Right cardiac atrium (tissue), 5 donors: ENCODE results near the gene ARHGDIB. TPM values are rescaled to one million over a fixed set of nuclear protein-coding genes. Genes with fewer than 3 reads are reported as not detected.

Experiments used
- ATAC-seq, 2 donors: fragments of 200-7000 bp; cut with Tn5 transposase; one replicate each; pipeline versions ENCODE4 v1.8.0 to v1.9.1; 2020; ENCODE audit warnings: moderate library complexity in 2 of 2, mild to moderate bottlenecking in 1 of 2
- DNase-seq, 3 donors: peaks; one replicate each; pipeline ENCODE4 v3.0.0-alpha.2; 2020
- H3K27ac ChIP-seq: one replicate; pipeline ENCODE4 v1.5.1; 2013; ENCODE audit warnings: mild to moderate bottlenecking, low read length, control low read depth, moderate library complexity
- H3K27me3 ChIP-seq: one replicate; pipeline ENCODE4 v1.6.1; 2013; ENCODE audit not compliant: control insufficient read depth, insufficient read depth
- H3K4me1 ChIP-seq: one replicate; pipeline ENCODE4 v1.6.1; 2013; ENCODE audit warnings: low read length; ENCODE audit not compliant: control insufficient read depth, insufficient read depth
- H3K4me3 ChIP-seq: one replicate; pipeline ENCODE4 v1.5.1; 2013; ENCODE audit warnings: low read length, control low read depth
- H3K9me3 ChIP-seq: one replicate; pipeline ENCODE4 v1.6.1; 2013; ENCODE audit warnings: low read length; ENCODE audit not compliant: control insufficient read depth
- WGBS: extraction: QIAGEN DNeasy Blood & Tissue Kit; methylation state at CpG from one replicate; pipeline ENCODE4 v1.1.7; 2013; 5-methylcytosine and 5-hydroxymethylcytosine counted together
- intact Hi-C, 4 donors: fragments of 100-400 bp; cut with DNase I; formaldehyde crosslinking; loops; one replicate each; pipeline versions ENCODE4 v1.11.0 to v1.14.0; 2022 to 2023
- polyA plus RNA-seq: library from polyadenylated mRNA; stranded (reverse); fragments of 200-250 nt; gene quantifications from one replicate; pipeline ENCODE4 v1.2.3, GENCODE V29; 2013
- total RNA-seq, 4 donors: library from RNA; stranded (reverse); fragmentation: NEBNext Ultra II Directional; extraction: Animal tissue kit (Norgen Biotek cat#: 25700); gene quantifications; one replicate each; pipeline ENCODE4 v1.2.1, GENCODE V29; 2021
- donor health status: healthy with polysubstance abuse.
- donor health status: DM: no; HTN: yes; CAD: no.
- donor health status: DM: no; HTN: no; CAD: no.
- donor health status: DM: no; HTN: yes; CAD: no; lungs with severe emphysema.
- donor health status: DM: yes; HTN: yes; CAD: no.

ARHGDIB gene
- total and polyA plus RNA-seq, 5 donors, result 45.6 to 73.5 (median 66.8) TPM

DNA sequence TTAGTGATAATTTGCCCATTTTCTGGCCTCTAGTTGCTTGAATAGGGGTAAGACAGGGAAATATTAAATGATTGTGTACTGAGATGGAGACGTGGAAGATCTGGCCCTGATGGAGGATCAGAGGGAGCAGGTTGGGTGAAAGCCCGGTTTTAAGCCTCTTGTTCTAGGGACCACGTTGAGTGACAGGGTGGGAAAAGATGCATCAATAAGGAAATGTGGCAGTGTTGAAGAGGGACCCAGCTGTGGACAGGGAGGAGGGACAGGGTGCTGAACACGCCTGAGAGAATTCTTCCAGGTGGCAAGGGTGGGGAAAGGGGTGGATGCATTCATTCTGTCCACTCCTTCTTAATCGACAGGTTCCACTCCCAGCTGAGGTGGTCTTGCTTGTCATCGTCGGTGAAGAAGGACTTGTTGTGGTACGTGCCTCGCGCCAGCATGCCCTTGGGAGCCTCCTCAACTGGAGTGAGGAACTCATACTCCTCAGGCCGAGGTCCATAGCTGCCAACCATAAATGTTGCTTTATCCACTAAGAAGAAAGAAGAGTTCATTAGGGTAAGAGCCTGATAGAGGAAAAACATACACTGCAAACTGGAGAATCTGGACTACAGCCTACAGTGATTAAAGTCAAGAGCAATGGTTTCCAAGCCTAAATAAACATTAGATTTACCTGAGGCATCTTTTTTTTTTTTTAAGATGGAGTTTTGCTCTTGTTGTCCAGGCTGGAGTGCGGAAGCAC is 19.0 kb downstream of the ARHGDIB start:
- ATAC-seq, result no peak
- DNase-seq, result no peak
- WGBS, result 86% methylated on average over 12 of the region's 12 CpGs
- Histone ChIP-seq H3K27me3 (no peaks in the 10 kb centered on the region), H3K4me3 (no peak overlapping the region), H3K27ac (no peak overlapping the region), H3K9me3 (no peaks in the 10 kb centered on the region), H3K4me1 (no peaks in the 10 kb centered on the region)
- intact Hi-C loops, result no loop called here

- no peaks in the 10 kb centered on the region for H3K4me1 ChIP-seq
- intact Hi-C loops, result no loop called here
- H3K27me3 ChIP-seq, result no peaks in the 10 kb centered on the region
- H3K9me3 ChIP-seq, result no peaks in the 10 kb centered on the region
- no peak overlapping the region for H3K27ac ChIP-seq
- WGBS, result 94% methylated on average over 2 of the region's 2 CpGs
- no peak for ATAC-seq
- no peak for DNase-seq
- no peak overlapping the region for H3K4me3 ChIP-seq
Measured at GRCh38 chr12:14941369-14941768, 20.0 kb downstream of the ARHGDIB start.

- DNase-seq (no peak), ATAC-seq (no peak)
- no peaks in the 10 kb centered on the region for H3K9me3 ChIP-seq
- intact Hi-C loops, result no loop called here
- 85% methylated on average over 3 of the region's 3 CpGs for WGBS
- H3K27ac ChIP-seq, result no peak within 1 kb of the TSS
- no peaks in the 10 kb centered on the region for H3K4me1 ChIP-seq
- no peaks in the 10 kb centered on the region for H3K27me3 ChIP-seq
- no peak within 1 kb of the TSS for H3K4me3 ChIP-seq
Measured at GRCh38 chr12:14938301-14938700, 23.1 kb downstream of the ARHGDIB start, which contains the start of gene ERP27. TSS of gene ERP27 (minus strand) at chr12:14938537. CDS start at chr12:14938508, 29 bp downstream.

- H3K27ac ChIP-seq, result no peak overlapping the region
- intact Hi-C loops, result no loop called here
- ATAC-seq (no peak), DNase-seq (no peak)
- no peak overlapping the region for H3K4me3 ChIP-seq
- WGBS, result 67% methylated on average over 1 of the region's 1 CpG
- no peaks in the 10 kb centered on the region for H3K4me1 ChIP-seq
- no peaks in the 10 kb centered on the region for H3K9me3 ChIP-seq
- H3K27me3 ChIP-seq, result no peaks in the 10 kb centered on the region
Measured at GRCh38 chr12:14937689-14938088, 23.7 kb downstream of the ARHGDIB start.

DNA sequence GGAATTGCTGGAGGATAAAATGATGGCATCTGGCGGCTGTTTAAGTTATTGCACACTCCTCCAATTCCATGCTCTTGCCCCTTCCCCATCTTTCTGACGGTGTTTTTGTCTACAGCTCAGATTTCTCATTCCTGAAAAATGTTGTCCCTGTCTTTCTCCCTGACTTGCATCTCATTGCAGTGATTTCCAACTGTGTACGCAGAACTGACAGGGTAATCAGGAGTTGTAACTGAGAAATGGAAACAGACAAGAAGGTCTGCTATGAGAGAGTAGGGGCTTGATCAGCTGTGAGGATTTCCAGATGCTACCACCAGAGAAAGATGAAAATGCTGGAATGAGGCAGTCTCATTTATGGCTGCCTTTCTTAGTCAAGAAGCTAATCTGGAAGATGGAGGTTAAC is 24.4 kb downstream of the ARHGDIB start:
- 86% methylated on average over 3 of the region's 3 CpGs for WGBS

GRCh38 chr12:14936224-14936861 is 25.1 kb downstream of the ARHGDIB start:
- no peak overlapping the region for H3K27ac ChIP-seq
- no peaks in the 10 kb centered on the region for H3K4me1 ChIP-seq
- WGBS, result 70% methylated on average over 6 of the region's 6 CpGs
- no peak for ATAC-seq
- intact Hi-C loops, result no loop called here
- no peaks in the 10 kb centered on the region for H3K27me3 ChIP-seq
- DNase-seq, result peak in 1 of 3 donors; percentile 65
- H3K9me3 ChIP-seq, result no peaks in the 10 kb centered on the region
- no peak overlapping the region for H3K4me3 ChIP-seq

More for the DNA sequence above, 24.4 kb downstream of the ARHGDIB start:
- no peaks in the 10 kb centered on the region for H3K4me1 ChIP-seq
- H3K27me3 ChIP-seq, result no peaks in the 10 kb centered on the region
- DNase-seq, result no peak
- H3K9me3 ChIP-seq, result no peaks in the 10 kb centered on the region
- no peak for ATAC-seq
- intact Hi-C loops, result no loop called here
- no peak overlapping the region for H3K4me3 ChIP-seq
- H3K27ac ChIP-seq, result no peak overlapping the region

DNA sequence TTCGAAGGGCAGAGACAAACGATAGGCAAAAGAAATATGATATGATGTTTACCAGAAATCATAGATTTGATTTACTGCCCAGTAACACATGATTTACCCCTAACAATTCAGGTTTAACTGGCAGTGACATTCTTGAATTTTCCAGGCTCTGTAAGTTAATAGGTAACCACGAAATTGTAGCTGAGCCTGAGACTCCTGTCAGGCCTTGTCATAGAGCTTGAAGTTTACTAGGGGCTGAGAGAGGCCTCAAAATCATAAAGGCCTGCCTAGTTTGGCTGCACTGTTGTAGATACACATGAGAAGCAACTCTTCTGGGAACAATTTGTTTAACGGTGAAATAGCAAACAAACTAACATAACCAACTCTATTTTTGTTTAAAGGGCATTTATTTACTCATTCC is 26.4 kb downstream of the ARHGDIB start:
- intact Hi-C loops, result no loop called here
- WGBS, result 81% methylated on average over 4 of the region's 4 CpGs
- DNase-seq (no peak), ATAC-seq (no peak)
- H3K4me1 ChIP-seq, result no peaks in the 10 kb centered on the region
- H3K9me3 ChIP-seq, result no peaks in the 10 kb centered on the region
- no peaks in the 10 kb centered on the region for H3K27me3 ChIP-seq
- H3K4me3 ChIP-seq, result no peak overlapping the region
- no peak overlapping the region for H3K27ac ChIP-seq

- WGBS, result over 99% methylated on average over 2 of the region's 2 CpGs
- DNase-seq, result no peak
- no peak for ATAC-seq
- H3K27me3 ChIP-seq, result no peaks in the 10 kb centered on the region
- no peaks in the 10 kb centered on the region for H3K9me3 ChIP-seq
- H3K27ac ChIP-seq, result no peak overlapping the region
- intact Hi-C loops, result no loop called here
- no peak overlapping the region for H3K4me3 ChIP-seq
- H3K4me1 ChIP-seq, result no peaks in the 10 kb centered on the region
Measured at GRCh38 chr12:14934511-14934910, 26.9 kb downstream of the ARHGDIB start.

GRCh38 chr12:14931791-14932560 is 29.4 kb downstream of the ARHGDIB start:
- intact Hi-C loops, result no loop called here
- H3K27ac ChIP-seq, result no peak overlapping the region
- H3K4me3 ChIP-seq, result no peak overlapping the region
- H3K4me1 ChIP-seq, result no peaks in the 10 kb centered on the region
- H3K9me3 ChIP-seq, result no peaks in the 10 kb centered on the region
- 96% methylated on average over 7 of the region's 7 CpGs for WGBS
- DNase-seq (no peak), ATAC-seq (no peak)
- no peaks in the 10 kb centered on the region for H3K27me3 ChIP-seq

GRCh38 chr12:14931359-14931758 is 30.0 kb downstream of the ARHGDIB start:
- DNase-seq, result no peak
- WGBS, result 90% methylated on average over 4 of the region's 4 CpGs

GRCh38 chr12:14930299-14930698 is 31.1 kb downstream of the ARHGDIB start:
- no peaks in the 10 kb centered on the region for H3K9me3 ChIP-seq
- no peak overlapping the region for H3K4me3 ChIP-seq
- ATAC-seq (no peak), DNase-seq (no peak)
- no peaks in the 10 kb centered on the region for H3K27me3 ChIP-seq
- no peaks in the 10 kb centered on the region for H3K4me1 ChIP-seq
- H3K27ac ChIP-seq, result no peak overlapping the region
- intact Hi-C loops, result no loop called here

More at GRCh38 chr12:14931359-14931758, 30.0 kb downstream of the ARHGDIB start:
- no peaks in the 10 kb centered on the region for H3K9me3 ChIP-seq
- no peak overlapping the region for H3K4me3 ChIP-seq
- no peak overlapping the region for H3K27ac ChIP-seq
- no peaks in the 10 kb centered on the region for H3K27me3 ChIP-seq
- intact Hi-C loops, result no loop called here
- H3K4me1 ChIP-seq, result no peaks in the 10 kb centered on the region
- no peak for ATAC-seq
